ENCODE data around the gene ARHGEF2. TPM values are rescaled to one million over a fixed set of nuclear protein-coding genes. Genes with fewer than 3 reads are reported as not detected.

ARHGEF2 gene
- total RNA-seq (2016; rRNA removed; fragmentation: Illumina TruSeq; extraction: Trizol) = 15.0 and 16.1 TPM in 2 replicates
- 7.7 and 8.4 TPM in 2 replicates for total RNA-seq (2016; cell fraction: cytosol; rRNA removed; fragmentation: Illumina TruSeq; extraction: Trizol; ENCODE audit: low read depth)
- 12.9 and 18.6 TPM in 2 replicates for total RNA-seq (2016; cell fraction: insoluble cytoplasmic fraction; rRNA removed; fragmentation: Illumina TruSeq; extraction: Trizol)
- 10.3 and 11.1 TPM in 2 replicates for total RNA-seq (2016; cell fraction: membrane; rRNA removed; fragmentation: Illumina TruSeq; extraction: Trizol)
- total RNA-seq (2016; cell fraction: nucleus; rRNA removed; fragmentation: Illumina TruSeq; extraction: Trizol) = 13.2 and 15.5 TPM in 2 replicates
- polyA plus RNA-seq (2011; rRNA removed) = 32.1 and 33.1 TPM in 2 replicates
- polyA plus RNA-seq (2011; cell fraction: cytosol; rRNA removed) = 15.2 and 17.5 TPM in 2 replicates
- 104 and 108 TPM in 2 replicates for polyA plus RNA-seq (2011; cell fraction: nucleus; rRNA removed)
- 28.0 and 37.8 TPM in 2 replicates for polyA plus RNA-seq (2012)
- polyA plus RNA-seq (2016; cell fraction: cytosol; fragmentation: Illumina TruSeq; extraction: Trizol; ENCODE audit: low read depth) = 1.9 and 2.0 TPM in 2 replicates
- 13.1 and 13.4 TPM in 2 replicates for polyA plus RNA-seq (2016; cell fraction: insoluble cytoplasmic fraction; fragmentation: Illumina TruSeq; extraction: Trizol; ENCODE audit: low read depth)
- 3.6 and 3.8 TPM in 2 replicates for polyA plus RNA-seq (2016; cell fraction: membrane; fragmentation: Illumina TruSeq; extraction: Trizol; ENCODE audit: low read depth)
- 34.1 and 35.2 TPM in 2 replicates for polyA plus RNA-seq (2016; cell fraction: nucleus; fragmentation: Illumina TruSeq; extraction: Trizol; ENCODE audit: insufficient read depth, low read depth)
- 54.1 and 96.8 TPM in 2 replicates for polyA minus RNA-seq (2011; rRNA and poly(A)+ RNA removed; ENCODE audit: low replicate concordance)
- polyA minus RNA-seq (2011; cell fraction: cytosol; rRNA and poly(A)+ RNA removed) = 17.6 and 19.9 TPM in 2 replicates
- polyA minus RNA-seq (2011; cell fraction: nucleus; rRNA and poly(A)+ RNA removed) = 50.0 and 65.8 TPM in 2 replicates
- Bru-seq, nascent RNA = percentile 64 among the genes with signal in this experiment
- percentile 80 among the genes with signal in this experiment for BruChase-seq, experiment 1, labeled RNA remaining after a 6-hour chase
- BruChase-seq, experiment 2, labeled RNA remaining after a 2-hour chase = percentile 72 among the genes with signal in this experiment
- long read RNA-seq, experiment 1, partial matches to known transcripts = 0 of 1 reads
- long read RNA-seq, experiment 1, other reads (novel, unspliced or antisense) = 1 of 1 reads
- long read RNA-seq, experiment 2, full-length matches to known transcripts = 1 of 97 reads
- long read RNA-seq, experiment 2, partial matches to known transcripts = 18 of 97 reads
- long read RNA-seq, experiment 2, other reads (novel, unspliced or antisense) = 78 of 97 reads

GRCh38 chr1:155978325-155978972, at the start of gene ARHGEF2:
Gene ARHGEF2, minus strand, starts transcription at chr1:155978547. Its CDS starts 120 bp downstream, at chr1:155978427.
- Histone ChIP-seq H4K20me1 (ENCODE audit: insufficient read depth, low read length) (no peaks in the 10 kb centered on the region), H3K27ac (ENCODE audit: extremely low read length, insufficient read depth, low read length) (peak within 1 kb of the TSS; percentile 56), H3K79me2 (ENCODE audit: insufficient read depth, low read length) (peaks cover 40% of the 10 kb centered on the region), H2AFZ (ENCODE audit: low read length) (no peak within 1 kb of the TSS), H3K36me3 (replicated peaks in 1 of 2; ENCODE audit: control insufficient read depth in 1 of 2, insufficient read depth in 2 of 2, low read length in 2 of 2) (peaks cover 0 to 2% of the 10 kb centered on the region in 2 experiments; a peak in 2 of 5 replicates), H3K9me3 (ENCODE audit: low read length) (no peaks in the 10 kb centered on the region), H3K4me2 (ENCODE audit: low read depth, low read length) (peak within 1 kb of the TSS; percentile 92), H3K4me1 (ENCODE audit: insufficient read depth, low read length) (peaks cover 83% of the 10 kb centered on the region), H3K9ac (ENCODE audit: insufficient read depth, low read depth, low read length) (peak within 1 kb of the TSS; percentile 83), H3K4me3 (replicated peaks in 1 of 3; ENCODE audit: insufficient read depth in 1 of 3, low read depth in 2 of 3, low read length in 3 of 3) (peak within 1 kb of the TSS; percentile 85 to 92 (median 90)), H3K27me3 (ENCODE audit: control insufficient read depth in 1 of 2, insufficient read depth in 2 of 2, low read length in 2 of 2) (no peaks in the 10 kb centered on the region; a peak in 1 of 5 replicates)
- intact Hi-C loops (cut with micrococcal nuclease; ENCODE audit: unreplicated experiment) (loop anchor here (5.0 kb wide), 1 partner anchor 36 kb away; the partner anchor contains the start of gene RXFP4), in situ Hi-C loops (cut with HindIII; ENCODE audit: extremely low pct_ligation_motif_present, low pct_unique_long_range_greater_than_20kb) (no loop called here)
- POLR2A ChIA-PET = interaction anchor here (0.6 to 13.5 kb wide), 15 partner anchors 11 to 197 kb away, joined by 3 to 390 read pairs (median 8); partner anchors contain the start of genes KHDC4 and RXFP4
- BruUV-seq (replicated peaks) = no TSS peak
- 2% methylated on average over 26 of the region's 52 CpGs for WGBS (ENCODE audit: low lambda C conversion rate)
- DNase-seq (ENCODE audit: low spot score) (no peak), FAIRE-seq (no peak), ATAC-seq (peak; percentile 47)
- CTCF ChIA-PET (ENCODE audit: low intra/inter-chr PET ratio, low total read pairs) = no interaction called here
- no peak for TF ChIP-seq ZBTB40 (IDR thresholded peaks at IDR 0.05)
- TF ChIP-seq ZBTB40 (CRISPR knock-in tag; IDR thresholded peaks at IDR 0.05) = peak; percentile 24; the same call in 1 of the 2 replicates
- TF ChIP-seq RBFOX2 (IDR thresholded peaks at IDR 0.05; ENCODE audit: low read depth, low read length) = peak; percentile 76
- 0 out of 2 replicates have a peak, but pooled peaks have one; percentile 21 for TF ChIP-seq KMT2B (CRISPR knock-in tag; IDR thresholded peaks at IDR 0.05)
- peak; percentile 44; the same call in 1 of the 2 replicates for TF ChIP-seq ZMYM4 (CRISPR knock-in tag; IDR thresholded peaks at IDR 0.05)
- peak; percentile 11; the same call in 1 of the 2 replicates for TF ChIP-seq ZNF276 (CRISPR knock-in tag; IDR thresholded peaks at IDR 0.05; ENCODE audit: low read depth)

Data from HepG2 (cell line).